ENCODE results near the gene UBE2A.

Gene UBE2A

DNA sequence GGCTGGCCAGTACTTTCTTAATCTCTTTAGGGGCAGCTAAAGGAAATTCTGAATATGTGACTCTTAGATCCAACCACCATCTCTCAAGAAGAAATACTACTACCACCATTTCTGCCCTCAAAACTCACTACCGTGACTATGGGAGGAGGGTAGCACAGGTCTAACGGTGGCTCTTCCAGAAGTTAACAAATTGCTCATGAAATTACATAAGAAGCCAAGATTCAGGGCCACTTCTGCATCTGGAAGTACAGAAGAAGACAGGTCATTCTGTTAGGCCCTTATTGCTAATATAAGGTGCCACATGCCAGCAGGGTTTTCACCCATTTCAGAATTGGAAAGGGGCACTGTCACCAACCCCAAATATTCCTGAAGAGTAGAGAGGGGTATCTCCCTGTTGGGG is 51.5 kb downstream of the UBE2A start:
- no peak overlapping the region for H3K27ac ChIP-seq
- H3K4me3 ChIP-seq (ENCODE audit: low read depth, low read length), result no peak overlapping the region
- no peaks in the 10 kb centered on the region for H3K27me3 ChIP-seq (replicated peaks)
- no peaks in the 10 kb centered on the region for H3K36me3 ChIP-seq (replicated peaks)
- TF ChIP-seq, protein P1, sequence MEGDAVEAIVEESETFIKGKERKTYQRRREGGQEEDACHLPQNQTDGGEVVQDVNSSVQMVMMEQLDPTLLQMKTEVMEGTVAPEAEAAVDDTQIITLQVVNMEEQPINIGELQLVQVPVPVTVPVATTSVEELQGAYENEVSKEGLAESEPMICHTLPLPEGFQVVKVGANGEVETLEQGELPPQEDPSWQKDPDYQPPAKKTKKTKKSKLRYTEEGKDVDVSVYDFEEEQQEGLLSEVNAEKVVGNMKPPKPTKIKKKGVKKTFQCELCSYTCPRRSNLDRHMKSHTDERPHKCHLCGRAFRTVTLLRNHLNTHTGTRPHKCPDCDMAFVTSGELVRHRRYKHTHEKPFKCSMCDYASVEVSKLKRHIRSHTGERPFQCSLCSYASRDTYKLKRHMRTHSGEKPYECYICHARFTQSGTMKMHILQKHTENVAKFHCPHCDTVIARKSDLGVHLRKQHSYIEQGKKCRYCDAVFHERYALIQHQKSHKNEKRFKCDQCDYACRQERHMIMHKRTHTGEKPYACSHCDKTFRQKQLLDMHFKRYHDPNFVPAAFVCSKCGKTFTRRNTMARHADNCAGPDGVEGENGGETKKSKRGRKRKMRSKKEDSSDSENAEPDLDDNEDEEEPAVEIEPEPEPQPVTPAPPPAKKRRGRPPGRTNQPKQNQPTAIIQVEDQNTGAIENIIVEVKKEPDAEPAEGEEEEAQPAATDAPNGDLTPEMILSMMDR (IDR thresholded peaks at IDR 0.05; ENCODE audit: low read depth, low read length, missing control alignments), result no peak
- in situ Hi-C loops (cut with HindIII; ENCODE audit: low pct_ligation_motif_present, low sequenced_read_pairs), result no loop called here
- DNase-seq, result no peak
